HEK293 (cell line): ENCODE measurements around the gene CA10.

Experiments
- FEZF1 ChIP-seq: fragments of 450-650 bp; formaldehyde crosslinking; IDR thresholded peaks from 2 replicates; pipeline ENCODE4 v1.5.1; 2016; ENCODE audit warnings: missing biosample characterization, missing genetic modification characterization
- HOXC10 ChIP-seq: sonication (generic); formaldehyde crosslinking; IDR thresholded peaks from 2 replicates; pipeline ENCODE4 v1.8.1; 2023; ENCODE audit warnings: mild to moderate bottlenecking, missing genetic modification reagents
- KLF16 ChIP-seq: fragments of 450-650 bp; formaldehyde crosslinking; IDR thresholded peaks from 2 replicates; pipeline ENCODE4 v1.5.1; 2017; ENCODE audit warnings: missing biosample characterization, missing genetic modification characterization
- KLF7 ChIP-seq: fragments of 450-650 bp; formaldehyde crosslinking; IDR thresholded peaks from 2 replicates; pipeline ENCODE4 v1.5.1; 2016; ENCODE audit warnings: missing biosample characterization, missing genetic modification characterization, borderline replicate concordance
- PRDM1 ChIP-seq: fragments of 450-650 bp; formaldehyde crosslinking; IDR thresholded peaks from 2 replicates; pipeline ENCODE4; 2016; ENCODE audit warnings: missing biosample characterization, missing genetic modification characterization
- SALL2 ChIP-seq: fragments of 450-650 bp; formaldehyde crosslinking; IDR thresholded peaks from 2 replicates; pipeline ENCODE4 v1.5.0; 2017; ENCODE audit warnings: missing biosample characterization, mild to moderate bottlenecking, missing genetic modification characterization, borderline replicate concordance
- SP7 ChIP-seq: fragments of 450-650 bp; formaldehyde crosslinking; IDR thresholded peaks from 2 replicates; pipeline ENCODE4 v1.5.1; 2016; ENCODE audit warnings: missing biosample characterization, missing genetic modification characterization
- YY2 ChIP-seq: fragments of 450-650 bp; formaldehyde crosslinking; IDR thresholded peaks from 2 replicates; pipeline ENCODE4 v1.5.1; 2016; ENCODE audit warnings: missing biosample characterization, missing genetic modification characterization
- ZBTB48 ChIP-seq: fragments of 450-650 bp; formaldehyde crosslinking; IDR thresholded peaks from 2 replicates; pipeline ENCODE4 v1.5.1; 2016; ENCODE audit warnings: missing biosample characterization, missing genetic modification characterization
- ZBTB8A ChIP-seq: fragments of 450-650 bp; formaldehyde crosslinking; IDR thresholded peaks from 2 replicates; pipeline ENCODE4 v1.5.1; 2016; ENCODE audit warnings: missing biosample characterization, missing genetic modification characterization
- ZFP41 ChIP-seq: fragments of 450-650 bp; formaldehyde crosslinking; IDR thresholded peaks from 2 replicates; pipeline ENCODE4 v1.5.1; 2016; ENCODE audit warnings: missing biosample characterization, missing genetic modification characterization, borderline replicate concordance
- ZNF155 ChIP-seq: fragments of 450-650 bp; formaldehyde crosslinking; IDR thresholded peaks from 2 replicates; pipeline ENCODE4 v1.5.1; 2016; ENCODE audit warnings: missing biosample characterization, missing genetic modification characterization
- ZNF16 ChIP-seq: fragments of 450-650 bp; formaldehyde crosslinking; IDR thresholded peaks from 2 replicates; pipeline ENCODE4 v1.5.1; 2016; ENCODE audit warnings: low read depth, missing biosample characterization, missing genetic modification characterization
- ZNF248 ChIP-seq: fragments of 450-650 bp; formaldehyde crosslinking; IDR thresholded peaks from 2 replicates; pipeline ENCODE4 v1.5.1; 2017; ENCODE audit warnings: missing biosample characterization, missing genetic modification characterization
- ZNF266 ChIP-seq: fragments of 450-650 bp; formaldehyde crosslinking; IDR thresholded peaks from 2 replicates; pipeline ENCODE4 v1.5.1; 2016; ENCODE audit warnings: missing biosample characterization, missing genetic modification characterization, low read depth
- ZNF501 ChIP-seq: fragments of 450-650 bp; formaldehyde crosslinking; IDR thresholded peaks from 2 replicates; pipeline ENCODE4 v1.5.1; 2016; ENCODE audit warnings: missing biosample characterization, missing genetic modification characterization
- ZNF549 ChIP-seq: fragments of 450-650 bp; IDR thresholded peaks from 2 replicates; pipeline ENCODE4 v1.5.1; 2018; ENCODE audit warnings: missing biosample characterization, missing genetic modification characterization, mild to moderate bottlenecking, inconsistent platforms, moderate library complexity
- ZNF610 ChIP-seq: fragments of 450-650 bp; formaldehyde crosslinking; IDR thresholded peaks from 2 replicates; pipeline ENCODE4 v1.5.1; 2016; ENCODE audit warnings: missing biosample characterization, missing genetic modification characterization, borderline replicate concordance
- ZNF624 ChIP-seq: fragments of 450-650 bp; formaldehyde crosslinking; IDR thresholded peaks from 2 replicates; pipeline ENCODE4 v1.5.1; 2017; ENCODE audit warnings: missing biosample characterization, missing genetic modification characterization
- ZNF654 ChIP-seq: fragments of 450-650 bp; formaldehyde crosslinking; IDR thresholded peaks from 2 replicates; pipeline ENCODE4 v1.5.1; 2016; ENCODE audit warnings: low read depth, missing biosample characterization, missing genetic modification characterization
- ZNF701 ChIP-seq: fragments of 450-650 bp; formaldehyde crosslinking; IDR thresholded peaks from 2 replicates; pipeline ENCODE4 v1.5.1; 2016; ENCODE audit warnings: missing biosample characterization, missing genetic modification characterization
- ZNF830 ChIP-seq: fragments of 450-650 bp; IDR thresholded peaks from 2 replicates; pipeline ENCODE4 v1.5.0; 2018; ENCODE audit warnings: missing biosample characterization, missing genetic modification characterization, low read depth, mild to moderate bottlenecking, moderate library complexity
- TF ChIP-seq, protein P1 (sequence below): fragments of 450-650 bp; formaldehyde crosslinking; IDR thresholded peaks from 2 replicates; pipeline ENCODE4 v1.5.1; 2016; ENCODE audit warnings: missing biosample characterization, missing genetic modification characterization
- TF ChIP-seq, protein P2 (sequence below): fragments of 450-650 bp; formaldehyde crosslinking; IDR thresholded peaks from 2 replicates; pipeline ENCODE4 v1.5.1; 2016; ENCODE audit warnings: missing biosample characterization, missing genetic modification characterization
- TF ChIP-seq, protein P3 (sequence below): fragments of 450-650 bp; IDR thresholded peaks from 2 replicates; pipeline ENCODE4 v1.5.1; 2018; ENCODE audit warnings: missing biosample characterization, mild to moderate bottlenecking, missing genetic modification characterization
- TF ChIP-seq, protein P4 (sequence below): fragments of 450-650 bp; formaldehyde crosslinking; conservative IDR thresholded peaks from 2 replicates; pipeline ENCODE4 v1.5.1; 2016; ENCODE audit warnings: low read depth, missing biosample characterization, missing genetic modification characterization
- TF ChIP-seq, protein P5 (sequence below): fragments of 450-650 bp; formaldehyde crosslinking; IDR thresholded peaks from 2 replicates; pipeline ENCODE4 v1.5.1; 2016; ENCODE audit warnings: missing biosample characterization, missing genetic modification characterization
- TF ChIP-seq, protein P6 (sequence below): fragments of 450-650 bp; formaldehyde crosslinking; IDR thresholded peaks from 2 replicates; pipeline ENCODE4 v1.5.1; 2016; ENCODE audit warnings: missing biosample characterization, missing genetic modification characterization

Gene CA10

DNA sequence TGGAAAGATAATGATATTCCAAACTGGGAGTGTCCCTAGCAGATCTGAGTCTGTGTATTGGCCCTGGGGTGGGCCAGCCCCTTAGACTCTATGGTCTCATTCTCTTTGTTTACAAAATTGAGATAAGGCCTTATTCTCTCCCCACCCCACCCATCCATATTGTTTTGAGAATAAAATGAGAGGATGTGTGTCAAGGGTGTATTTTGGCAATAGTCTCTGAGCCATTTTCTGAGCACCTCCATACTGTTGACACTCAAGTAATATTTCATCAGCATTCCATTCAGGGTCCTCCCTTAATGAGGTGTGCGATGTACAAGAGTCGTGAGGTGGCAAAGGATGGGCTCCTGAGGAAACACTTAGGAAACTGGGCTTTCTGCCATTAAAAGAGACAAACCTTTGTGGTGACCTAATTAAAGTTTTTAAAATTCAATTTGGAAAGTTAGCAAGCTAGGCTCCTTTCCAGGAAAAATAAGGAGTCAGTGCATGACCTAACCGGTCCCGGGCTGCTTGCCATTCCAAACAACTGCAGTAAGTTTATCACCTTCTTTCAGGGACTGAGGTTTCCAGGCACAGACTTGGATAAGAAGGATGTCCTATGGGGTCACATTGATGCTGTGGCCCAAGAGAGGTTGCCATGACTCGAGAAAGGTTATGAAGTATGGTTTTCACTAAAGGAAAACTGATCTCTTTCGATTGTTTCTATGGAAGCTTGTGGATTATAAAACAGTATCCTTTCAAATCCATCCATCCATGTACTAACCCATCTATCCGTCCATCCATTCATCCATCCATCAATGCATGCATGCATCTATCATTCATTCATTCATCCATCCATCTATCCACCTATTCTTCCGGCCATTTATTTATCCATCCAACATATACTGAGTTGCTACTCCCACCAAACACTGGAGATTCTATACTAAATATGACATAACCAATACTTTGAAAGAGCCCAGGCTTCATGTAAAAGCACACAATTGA, 454.9 kb downstream of the CA10 start (continued):
- TF ChIP-seq YY2 (tag by site-specific recombination): peak; percentile 71
- TF ChIP-seq FEZF1 (tag by site-specific recombination): peak; percentile 86
- peak; percentile 80 for TF ChIP-seq ZBTB8A (tag by site-specific recombination)
- TF ChIP-seq KLF7 (tag by site-specific recombination): 0 out of 2 replicates have a peak, but pooled peaks have one; percentile 65
- TF ChIP-seq, protein P1, sequence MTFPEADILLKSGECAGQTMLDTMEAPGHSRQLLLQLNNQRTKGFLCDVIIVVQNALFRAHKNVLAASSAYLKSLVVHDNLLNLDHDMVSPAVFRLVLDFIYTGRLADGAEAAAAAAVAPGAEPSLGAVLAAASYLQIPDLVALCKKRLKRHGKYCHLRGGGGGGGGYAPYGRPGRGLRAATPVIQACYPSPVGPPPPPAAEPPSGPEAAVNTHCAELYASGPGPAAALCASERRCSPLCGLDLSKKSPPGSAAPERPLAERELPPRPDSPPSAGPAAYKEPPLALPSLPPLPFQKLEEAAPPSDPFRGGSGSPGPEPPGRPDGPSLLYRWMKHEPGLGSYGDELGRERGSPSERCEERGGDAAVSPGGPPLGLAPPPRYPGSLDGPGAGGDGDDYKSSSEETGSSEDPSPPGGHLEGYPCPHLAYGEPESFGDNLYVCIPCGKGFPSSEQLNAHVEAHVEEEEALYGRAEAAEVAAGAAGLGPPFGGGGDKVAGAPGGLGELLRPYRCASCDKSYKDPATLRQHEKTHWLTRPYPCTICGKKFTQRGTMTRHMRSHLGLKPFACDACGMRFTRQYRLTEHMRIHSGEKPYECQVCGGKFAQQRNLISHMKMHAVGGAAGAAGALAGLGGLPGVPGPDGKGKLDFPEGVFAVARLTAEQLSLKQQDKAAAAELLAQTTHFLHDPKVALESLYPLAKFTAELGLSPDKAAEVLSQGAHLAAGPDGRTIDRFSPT (tag by site-specific recombination): peak; percentile 96
- TF ChIP-seq ZNF610 (tag by site-specific recombination): 0 out of 2 replicates have a peak, but pooled peaks have one; percentile 36
- no peak for TF ChIP-seq HOXC10 (CRISPR knock-in tag)
- TF ChIP-seq PRDM1 (tag by site-specific recombination): no peak
- no peak for TF ChIP-seq ZNF266 (tag by site-specific recombination)
- TF ChIP-seq ZNF701 (tag by site-specific recombination): no peak
- 0 out of 2 replicates have a peak, but pooled peaks have one; percentile 36 for TF ChIP-seq KLF16 (tag by site-specific recombination)
- no peak for TF ChIP-seq ZFP41 (tag by site-specific recombination)
- TF ChIP-seq ZNF549: no peak
- TF ChIP-seq ZNF155 (tag by site-specific recombination): no peak
- no peak for TF ChIP-seq ZNF248 (tag by site-specific recombination)
- peak; percentile 69 for TF ChIP-seq SP7 (tag by site-specific recombination)
- no peak for TF ChIP-seq SALL2 (tag by site-specific recombination)
- TF ChIP-seq, protein P2, sequence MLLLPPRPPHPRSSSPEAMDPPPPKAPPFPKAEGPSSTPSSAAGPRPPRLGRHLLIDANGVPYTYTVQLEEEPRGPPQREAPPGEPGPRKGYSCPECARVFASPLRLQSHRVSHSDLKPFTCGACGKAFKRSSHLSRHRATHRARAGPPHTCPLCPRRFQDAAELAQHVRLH: 0 out of 2 replicates have a peak, but pooled peaks have one; percentile 42
- TF ChIP-seq, protein P3, sequence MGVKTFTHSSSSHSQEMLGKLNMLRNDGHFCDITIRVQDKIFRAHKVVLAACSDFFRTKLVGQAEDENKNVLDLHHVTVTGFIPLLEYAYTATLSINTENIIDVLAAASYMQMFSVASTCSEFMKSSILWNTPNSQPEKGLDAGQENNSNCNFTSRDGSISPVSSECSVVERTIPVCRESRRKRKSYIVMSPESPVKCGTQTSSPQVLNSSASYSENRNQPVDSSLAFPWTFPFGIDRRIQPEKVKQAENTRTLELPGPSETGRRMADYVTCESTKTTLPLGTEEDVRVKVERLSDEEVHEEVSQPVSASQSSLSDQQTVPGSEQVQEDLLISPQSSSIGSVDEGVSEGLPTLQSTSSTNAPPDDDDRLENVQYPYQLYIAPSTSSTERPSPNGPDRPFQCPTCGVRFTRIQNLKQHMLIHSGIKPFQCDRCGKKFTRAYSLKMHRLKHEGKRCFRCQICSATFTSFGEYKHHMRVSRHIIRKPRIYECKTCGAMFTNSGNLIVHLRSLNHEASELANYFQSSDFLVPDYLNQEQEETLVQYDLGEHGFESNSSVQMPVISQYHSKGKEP (tag by site-specific recombination): peak; percentile 90
- TF ChIP-seq ZNF654: no peak; the same call in 1 of the 2 replicates
- TF ChIP-seq ZNF624 (tag by site-specific recombination): no peak
- TF ChIP-seq ZNF501 (tag by site-specific recombination): no peak
- TF ChIP-seq, protein P4, sequence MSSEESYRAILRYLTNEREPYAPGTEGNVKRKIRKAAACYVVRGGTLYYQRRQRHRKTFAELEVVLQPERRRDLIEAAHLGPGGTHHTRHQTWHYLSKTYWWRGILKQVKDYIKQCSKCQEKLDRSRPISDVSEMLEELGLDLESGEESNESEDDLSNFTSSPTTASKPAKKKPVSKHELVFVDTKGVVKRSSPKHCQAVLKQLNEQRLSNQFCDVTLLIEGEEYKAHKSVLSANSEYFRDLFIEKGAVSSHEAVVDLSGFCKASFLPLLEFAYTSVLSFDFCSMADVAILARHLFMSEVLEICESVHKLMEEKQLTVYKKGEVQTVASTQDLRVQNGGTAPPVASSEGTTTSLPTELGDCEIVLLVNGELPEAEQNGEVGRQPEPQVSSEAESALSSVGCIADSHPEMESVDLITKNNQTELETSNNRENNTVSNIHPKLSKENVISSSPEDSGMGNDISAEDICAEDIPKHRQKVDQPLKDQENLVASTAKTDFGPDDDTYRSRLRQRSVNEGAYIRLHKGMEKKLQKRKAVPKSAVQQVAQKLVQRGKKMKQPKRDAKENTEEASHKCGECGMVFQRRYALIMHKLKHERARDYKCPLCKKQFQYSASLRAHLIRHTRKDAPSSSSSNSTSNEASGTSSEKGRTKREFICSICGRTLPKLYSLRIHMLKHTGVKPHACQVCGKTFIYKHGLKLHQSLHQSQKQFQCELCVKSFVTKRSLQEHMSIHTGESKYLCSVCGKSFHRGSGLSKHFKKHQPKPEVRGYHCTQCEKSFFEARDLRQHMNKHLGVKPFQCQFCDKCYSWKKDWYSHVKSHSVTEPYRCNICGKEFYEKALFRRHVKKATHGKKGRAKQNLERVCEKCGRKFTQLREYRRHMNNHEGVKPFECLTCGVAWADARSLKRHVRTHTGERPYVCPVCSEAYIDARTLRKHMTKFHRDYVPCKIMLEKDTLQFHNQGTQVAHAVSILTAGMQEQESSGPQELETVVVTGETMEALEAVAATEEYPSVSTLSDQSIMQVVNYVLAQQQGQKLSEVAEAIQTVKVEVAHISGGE (tag by site-specific recombination): no peak
- TF ChIP-seq, protein P5, sequence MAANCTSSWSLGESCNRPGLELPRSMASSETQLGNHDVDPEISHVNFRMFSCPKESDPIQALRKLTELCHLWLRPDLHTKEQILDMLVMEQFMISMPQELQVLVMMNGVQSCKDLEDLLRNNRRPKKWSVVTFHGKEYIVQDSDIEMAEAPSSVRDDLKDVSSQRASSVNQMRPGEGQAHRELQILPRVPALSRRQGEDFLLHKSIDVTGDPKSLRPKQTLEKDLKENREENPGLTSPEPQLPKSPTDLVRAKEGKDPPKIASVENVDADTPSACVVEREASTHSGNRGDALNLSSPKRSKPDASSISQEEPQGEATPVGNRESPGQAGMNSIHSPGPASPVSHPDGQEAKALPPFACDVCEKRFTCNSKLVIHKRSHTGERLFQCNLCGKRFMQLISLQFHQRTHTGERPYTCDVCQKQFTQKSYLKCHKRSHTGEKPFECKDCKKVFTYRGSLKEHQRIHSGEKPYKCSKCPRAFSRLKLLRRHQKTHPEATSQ (tag by site-specific recombination): no peak
- no peak for TF ChIP-seq ZNF830 (tag by site-specific recombination)
- no peak for TF ChIP-seq ZBTB48 (tag by site-specific recombination)
- no peak for TF ChIP-seq ZNF16 (tag by site-specific recombination)
- TF ChIP-seq, protein P6, sequence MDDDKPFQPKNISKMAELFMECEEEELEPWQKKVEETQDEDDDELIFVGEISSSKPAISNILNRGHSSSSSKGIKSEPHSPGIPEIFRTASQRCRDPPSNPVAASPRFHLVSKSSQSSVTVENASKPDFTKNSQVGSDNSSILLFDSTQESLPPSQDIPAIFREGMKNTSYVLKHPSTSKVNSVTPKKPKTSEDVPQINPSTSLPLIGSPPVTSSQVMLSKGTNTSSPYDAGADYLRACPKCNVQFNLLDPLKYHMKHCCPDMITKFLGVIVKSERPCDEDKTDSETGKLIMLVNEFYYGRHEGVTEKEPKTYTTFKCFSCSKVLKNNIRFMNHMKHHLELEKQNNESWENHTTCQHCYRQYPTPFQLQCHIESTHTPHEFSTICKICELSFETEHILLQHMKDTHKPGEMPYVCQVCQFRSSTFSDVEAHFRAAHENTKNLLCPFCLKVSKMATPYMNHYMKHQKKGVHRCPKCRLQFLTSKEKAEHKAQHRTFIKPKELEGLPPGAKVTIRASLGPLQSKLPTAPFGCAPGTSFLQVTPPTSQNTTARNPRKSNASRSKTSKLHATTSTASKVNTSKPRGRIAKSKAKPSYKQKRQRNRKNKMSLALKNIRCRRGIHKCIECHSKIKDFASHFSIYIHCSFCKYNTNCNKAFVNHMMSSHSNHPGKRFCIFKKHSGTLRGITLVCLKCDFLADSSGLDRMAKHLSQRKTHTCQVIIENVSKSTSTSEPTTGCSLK (tag by site-specific recombination): no peak
